NCI-H146 treated with DMSO at 0.1 percent for 48 hours (cell line): ENCODE data around the gene ARID4A.
"Not testable (repeated sequence)": the region's sequence is repeated elsewhere in the genome, so short reads cannot be mapped to it uniquely, and the experiment has no call there.

Experiments
- DNase-seq: peaks from one replicate; lab custom pipeline; 2025; ENCODE audit not compliant: unreplicated experiment; lab: John Stamatoyannopoulos, UW

ARID4A gene

GRCh38 chr14:58353516-58354299 is 55.4 kb downstream of the ARID4A start:
- no peak for DNase-seq

GRCh38 chr14:58354808-58355207 is 56.5 kb downstream of the ARID4A start:
- DNase-seq = no peak

- no peak for DNase-seq
Measured at GRCh38 chr14:58356268-58356667, 57.9 kb downstream of the ARID4A start.

DNA sequence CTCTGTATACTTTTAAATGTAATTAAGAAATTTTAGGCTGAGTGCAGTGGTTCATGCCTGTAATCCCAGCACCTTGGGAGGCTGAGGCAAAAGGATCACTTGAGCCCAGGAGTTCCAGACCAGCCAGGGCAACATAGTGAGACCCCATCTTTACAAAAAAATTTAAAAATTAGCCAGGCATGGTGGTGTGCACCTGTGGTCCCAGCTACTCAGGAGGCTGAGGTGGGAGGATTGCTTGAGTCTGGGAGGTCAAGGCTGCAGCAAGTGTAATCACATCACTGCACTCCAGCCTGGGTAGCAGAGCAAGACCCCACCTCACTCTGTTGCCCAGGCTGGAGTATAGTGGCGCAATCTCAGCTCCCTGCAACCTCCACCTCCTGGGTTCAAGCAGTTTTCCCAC is 63.9 kb downstream of the ARID4A start:
- not testable (repeated sequence) for DNase-seq

DNA sequence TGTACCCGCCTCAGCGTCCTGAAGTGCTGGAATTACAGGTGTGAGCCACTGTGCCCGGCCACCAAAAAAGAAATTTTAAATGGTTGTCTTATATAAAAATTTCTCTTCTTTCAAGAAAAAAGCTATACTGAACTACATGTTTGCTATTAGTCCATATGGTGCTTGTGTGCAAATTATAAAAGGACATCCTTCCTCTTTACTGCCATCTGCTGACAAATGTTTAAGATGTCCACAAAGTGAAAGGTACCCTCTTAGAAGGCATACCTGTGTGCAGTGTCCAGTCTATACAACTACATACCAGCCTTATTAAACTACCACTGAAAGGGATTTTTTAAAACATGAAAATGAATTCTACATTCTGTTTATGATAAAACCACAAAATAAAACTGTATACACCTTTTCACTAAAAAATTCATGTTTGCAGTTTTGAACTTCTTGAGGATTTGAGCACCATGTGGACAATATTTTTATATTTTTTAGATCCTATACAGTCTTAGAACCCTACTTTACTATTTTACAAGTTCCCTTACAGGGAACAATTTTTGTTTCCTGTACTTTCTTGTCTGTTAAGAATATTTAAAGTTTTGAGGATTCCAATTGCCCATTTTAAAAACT is 64.5 kb downstream of the ARID4A start:
- DNase-seq = peak; percentile 10

DNA sequence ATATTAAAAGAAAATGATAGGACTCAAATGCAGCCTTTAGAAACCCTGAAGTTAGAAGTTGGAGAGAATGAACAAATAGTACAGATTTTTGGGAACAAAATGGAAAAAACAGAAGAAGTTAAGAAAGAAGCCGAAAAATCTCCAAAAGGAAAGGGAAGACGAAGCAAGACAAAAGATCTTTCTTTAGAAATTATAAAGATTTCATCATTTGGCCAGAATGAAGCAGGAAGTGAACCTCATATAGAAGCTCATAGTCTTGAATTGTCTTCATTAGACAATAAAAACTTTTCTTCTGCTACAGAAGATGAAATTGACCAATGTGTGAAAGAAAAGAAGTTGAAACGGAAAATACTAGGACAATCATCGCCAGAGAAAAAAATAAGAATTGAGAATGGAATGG is 66.0 kb downstream of the ARID4A start:
- no peak for DNase-seq

- DNase-seq = no peak
Measured at GRCh38 chr14:58367296-58367695, 68.9 kb downstream of the ARID4A start.

GRCh38 chr14:58368956-58369355 is 70.6 kb downstream of the ARID4A start:
- DNase-seq = no peak

GRCh38 chr14:58376791-58377190 is 78.4 kb downstream of the ARID4A start:
- no peak for DNase-seq

DNA sequence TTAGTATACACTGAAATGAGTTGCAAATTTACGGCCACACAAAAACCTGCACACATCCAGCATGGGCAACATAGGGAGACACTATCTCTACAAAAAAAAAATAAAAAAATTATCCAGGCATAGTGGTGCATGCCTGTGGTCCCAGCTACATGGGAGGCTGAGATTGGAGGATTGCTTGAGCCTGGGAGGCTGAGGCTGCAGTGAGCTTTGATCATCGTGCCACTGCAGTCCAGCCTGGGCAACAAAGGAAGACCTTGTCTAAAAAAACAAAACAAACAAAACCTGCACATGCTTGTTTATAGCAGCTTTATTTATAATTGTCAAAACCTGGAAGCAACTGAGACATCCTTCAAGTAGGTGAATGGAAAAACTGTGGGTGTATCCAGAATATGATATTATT is 92.5 kb downstream of the ARID4A start:
- DNase-seq = no peak

- no peak for DNase-seq
Measured at GRCh38 chr14:58395562-58395811, 97.1 kb downstream of the ARID4A start.

DNA sequence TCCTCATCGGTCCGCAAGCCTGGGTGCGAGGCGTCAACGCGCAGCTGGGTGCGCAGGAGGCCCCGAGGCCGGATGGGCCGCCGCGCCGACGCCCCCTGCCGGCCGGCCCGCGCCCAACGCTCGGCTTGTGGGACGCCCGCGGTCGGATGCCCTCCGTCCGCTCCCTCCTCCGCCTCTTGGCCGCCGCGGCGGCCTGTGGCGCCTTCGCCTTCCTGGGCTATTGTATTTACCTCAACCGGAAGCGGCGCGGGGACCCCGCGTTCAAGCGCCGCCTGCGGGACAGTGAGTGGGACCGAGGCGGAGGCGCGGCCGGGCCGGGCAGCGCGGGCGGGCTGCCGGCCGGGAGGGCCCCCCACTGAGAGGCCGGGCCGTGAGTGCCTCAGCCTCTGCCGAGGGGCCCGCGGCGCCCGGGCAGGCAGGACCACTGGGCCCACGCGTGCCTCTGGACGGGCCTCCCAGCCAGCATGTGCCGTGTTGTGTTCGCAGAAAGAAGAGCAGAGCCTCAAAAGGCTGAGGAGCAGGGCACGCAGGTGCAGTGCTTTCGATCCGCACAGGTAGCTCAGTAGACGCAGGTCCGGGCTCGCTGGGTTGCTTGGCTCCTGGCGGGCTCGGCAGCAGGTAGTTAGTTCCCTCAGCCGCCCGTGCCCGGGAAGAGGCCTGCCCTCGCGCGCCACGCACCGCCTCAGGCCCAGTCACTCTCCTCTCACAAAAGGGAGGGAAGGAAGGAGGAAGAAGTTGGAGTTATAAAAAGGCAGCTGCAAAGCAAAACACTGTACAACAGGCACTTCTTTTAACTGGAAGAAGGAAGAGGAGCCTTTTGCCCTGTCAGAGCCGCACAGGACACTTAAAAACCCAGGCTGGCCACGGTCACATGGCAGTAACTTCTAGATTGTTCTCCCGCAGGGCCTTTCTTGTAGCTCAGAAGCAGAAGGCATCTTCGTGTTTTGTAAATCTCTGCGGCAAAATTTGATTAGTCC is 97.7 kb downstream of the ARID4A start, which contains the start of gene TOMM20L:
TSS of gene TOMM20L (plus strand) at position 119 of the 977 bp plus-strand sequence. CDS start at position 147, 28 bp downstream.
- DNase-seq = peak; percentile 22

DNA sequence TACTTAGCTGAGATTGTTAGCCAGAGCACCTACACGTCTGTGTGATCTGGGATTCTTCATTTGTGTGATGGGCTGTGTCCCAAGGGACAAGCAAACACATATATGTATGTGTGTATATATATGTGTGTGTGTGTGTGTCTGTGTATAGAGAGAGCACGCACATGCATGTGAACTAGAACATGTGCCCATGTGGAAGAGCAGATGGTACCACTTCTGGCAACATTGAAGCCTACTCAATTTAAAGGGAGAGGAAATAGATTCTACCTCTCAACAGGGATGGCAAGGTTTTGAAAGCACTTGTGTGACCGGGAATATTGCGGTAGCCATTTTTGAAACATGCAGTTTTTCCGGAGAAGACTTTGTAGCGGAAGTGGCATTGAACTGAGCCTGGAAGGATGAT is 98.8 kb downstream of the ARID4A start:
- no peak for DNase-seq

DNA sequence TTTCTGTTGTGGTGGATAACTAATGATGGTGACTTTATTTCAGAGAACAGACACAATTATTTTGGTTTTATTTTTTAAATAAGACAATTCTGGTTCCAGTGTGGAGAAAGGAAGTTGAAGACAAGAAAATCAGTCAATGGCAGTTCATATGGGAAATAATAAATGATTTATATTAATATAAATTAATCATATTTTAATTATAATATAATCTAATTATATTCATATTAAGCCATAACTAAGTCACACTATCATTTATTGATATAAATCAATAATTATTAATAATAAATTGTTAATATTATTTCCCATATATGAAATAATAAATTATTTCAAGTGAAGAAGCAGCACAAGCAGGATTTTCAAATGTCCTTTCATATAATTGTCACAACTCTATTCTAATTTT is 100.1 kb downstream of the ARID4A start:
- no peak for DNase-seq

DNA sequence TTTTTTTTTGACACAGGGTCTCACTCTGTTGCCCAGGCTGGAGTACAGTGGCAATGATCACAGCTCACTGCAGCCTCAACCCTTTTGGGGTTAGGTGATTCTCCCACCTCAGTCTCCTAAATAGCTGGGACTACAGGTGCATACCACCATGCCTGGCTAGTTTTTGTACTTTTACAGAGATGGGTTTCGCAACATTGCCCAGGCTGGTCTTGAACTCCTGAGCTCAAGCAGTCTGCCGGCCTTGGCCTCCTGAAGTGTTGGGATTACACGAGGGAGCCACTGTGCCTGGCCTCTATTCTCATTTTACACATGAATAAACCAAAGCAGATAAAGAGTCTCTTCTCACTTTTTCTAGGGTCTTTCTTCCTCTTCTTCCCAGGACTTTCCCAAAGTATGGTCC is 100.5 kb downstream of the ARID4A start:
- DNase-seq = no peak

- no peak for DNase-seq
Measured at GRCh38 chr14:58401587-58401986, 103.2 kb downstream of the ARID4A start.

DNA sequence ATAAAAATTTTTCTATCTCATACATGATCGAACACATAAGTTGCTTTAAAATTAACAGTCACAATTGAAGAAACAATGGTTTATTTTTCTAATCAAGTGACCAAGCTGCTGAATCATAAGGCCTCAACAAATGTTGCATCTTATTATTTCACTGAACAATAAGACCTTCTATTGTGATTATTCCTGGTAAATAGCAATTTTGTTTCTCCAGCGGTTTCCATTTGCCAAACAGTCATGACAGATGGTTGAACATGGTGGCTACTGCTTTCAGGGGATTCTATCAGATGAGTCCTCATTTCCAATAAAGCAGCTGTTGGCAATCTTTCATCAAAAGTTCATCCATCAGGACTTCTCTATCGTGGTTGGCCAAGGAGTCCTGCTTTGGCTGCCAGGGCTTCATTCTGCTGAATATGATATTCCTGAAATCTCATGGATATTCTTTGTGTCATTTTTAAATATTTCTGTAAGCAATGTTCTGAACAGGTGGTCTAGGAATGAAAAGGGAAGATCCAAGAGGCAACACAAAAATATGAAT is 110.4 kb downstream of the ARID4A start:
- no peak for DNase-seq

GRCh38 chr14:58414845-58415244 is 116.5 kb downstream of the ARID4A start:
- DNase-seq = no peak

GRCh38 chr14:58415636-58416547 is 117.5 kb downstream of the ARID4A start:
- DNase-seq = no peak

DNA sequence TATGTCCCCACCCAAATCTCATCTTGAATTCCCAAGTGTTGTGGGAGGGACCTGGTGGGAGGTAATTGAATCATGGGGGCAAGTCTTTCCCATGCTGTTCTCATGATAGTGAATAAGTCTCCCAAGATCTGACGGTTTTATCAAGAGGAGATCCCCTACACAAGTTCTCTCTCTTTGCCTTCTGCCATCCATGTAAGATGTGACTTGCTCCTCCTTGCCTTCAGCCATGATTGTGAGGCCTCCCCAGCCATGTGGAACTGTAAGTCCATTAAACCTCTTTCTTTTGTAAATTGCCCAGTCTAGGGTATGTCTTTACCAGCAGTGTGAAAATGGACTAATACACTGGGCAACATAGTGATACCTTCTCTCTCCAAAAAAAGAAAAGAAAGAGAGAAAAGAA is 118.6 kb downstream of the ARID4A start:
- DNase-seq = not testable (repeated sequence)
